Measurements from ENCODE around the gene CCNL2.

- no peak for TF ChIP-seq ZNF263 (CRISPR knock-in tag; IDR thresholded peaks at IDR 0.05; ENCODE audit: low read depth)
- TF ChIP-seq ZSCAN18 (CRISPR knock-in tag; IDR thresholded peaks at IDR 0.05), result no peak
Observed at GRCh38 chr1:1439546-1440261, 40.6 kb upstream of the CCNL2 start.

Data from WTC11 (cell line).